Endothelial cell of umbilical vein (primary cell): ENCODE measurements around the gene NTMT1. TPM values are rescaled to one million over a fixed set of nuclear protein-coding genes. Genes with fewer than 3 reads are reported as not detected.

Experiments
- BruUV-seq: library from RNA; stranded (reverse); fragments of 400-500 nt; replicated peaks from 2 replicates; lab custom pipeline; 2021; lab: Mats Ljungman, UMichigan
- CTCF ChIA-PET: fragments of 300-600, 350-600 bp; sonication (Branson Sonifier 250); formaldehyde crosslinking; loops from one replicate; lab custom pipeline; 2021; ENCODE audit warnings: antibody characterized with exemption, inconsistent platforms; lab: Charles Lee
- POLR2A ChIA-PET: fragments of 300-600, 350-600 bp; sonication (Branson Sonifier 250); formaldehyde crosslinking; loops from one replicate; lab custom pipeline; 2021; ENCODE audit warnings: antibody characterized with exemption, inconsistent platforms; lab: Charles Lee
- DNase-seq: peaks from one replicate; pipeline ENCODE4 v3.0.0-alpha.2; 2011; ENCODE audit warnings: low read depth, low spot score
- FAIRE-seq: peaks from 2 replicates; lab custom pipeline; 2011; peaks lifted over from hg19 to GRCh38; lab: Jason Lieb, UNC
- H2AFZ ChIP-seq: 2 replicates; pipeline ENCODE4 v1.6.0; 2012; ENCODE audit warnings: low read depth, low read length, control low read depth, inconsistent platforms
- H3K27ac ChIP-seq: 2 replicates; pipeline ENCODE4 v1.5.1; 2011; ENCODE audit warnings: low read depth, mild to moderate bottlenecking, control low read depth, low read length, moderate library complexity; ENCODE audit not compliant: insufficient read depth
- H3K27me3 ChIP-seq, 2 experiments: 2 replicates each; pipeline versions ENCODE4 v1.6.0 to v1.6.1; 2011; ENCODE audit warnings: low read length in 2 of 2, mixed read lengths in 1 of 2; ENCODE audit not compliant: control insufficient read depth in 2 of 2, insufficient read depth in 2 of 2
- H3K36me3 ChIP-seq, 2 experiments: 2 replicates in 1 of 2; 3 replicates in 1 of 2; pipeline ENCODE4 v1.5.1; 2011; ENCODE audit warnings: low read length in 2 of 2, mild to moderate bottlenecking in 1 of 2, moderate library complexity in 1 of 2; ENCODE audit not compliant: control insufficient read depth in 2 of 2, insufficient read depth in 2 of 2; ENCODE audit errors: extremely low read depth in 1 of 2
- H3K4me1 ChIP-seq: 3 replicates; pipeline ENCODE4 v1.5.1; 2011; ENCODE audit warnings: mild to moderate bottlenecking, low read length; ENCODE audit not compliant: control insufficient read depth, insufficient read depth; ENCODE audit errors: extremely low read depth
- H3K4me2 ChIP-seq: 2 replicates; pipeline ENCODE4 v1.6.1; 2011; ENCODE audit warnings: low read length, control low read depth, mixed read lengths; ENCODE audit not compliant: insufficient read depth
- H3K4me3 ChIP-seq, 3 experiments: fragments of 200-600 bp in 1 of 3; sonication (generic), shearing (Covaris generic) in 1 of 3; replicated peaks in 1 of 3; 2 replicates each; pipeline ENCODE4 v1.5.1; 2011 to 2016; ENCODE audit warnings: control low read depth in 3 of 3, low read length in 3 of 3, mild to moderate bottlenecking in 2 of 3, inconsistent platforms in 1 of 3, low read depth in 1 of 3, moderate library complexity in 1 of 3; ENCODE audit not compliant: insufficient read depth in 1 of 3
- H3K79me2 ChIP-seq: 2 replicates; pipeline ENCODE4 v1.6.0; 2012; ENCODE audit warnings: low read length, inconsistent platforms; ENCODE audit not compliant: control insufficient read depth, insufficient read depth
- H3K9ac ChIP-seq: replicated peaks from 2 replicates; pipeline ENCODE3; 2011; ENCODE audit warnings: low read length, control low read depth; ENCODE audit not compliant: insufficient read depth; ENCODE audit errors: extremely low read depth
- H3K9me1 ChIP-seq: replicated peaks from 3 replicates; pipeline ENCODE4 v1.6.0; 2011; ENCODE audit warnings: mild to moderate bottlenecking, low read length; ENCODE audit not compliant: control insufficient read depth, insufficient read depth; ENCODE audit errors: extremely low read depth
- H3K9me3 ChIP-seq: replicated peaks from 2 replicates; pipeline ENCODE4 v1.5.1; 2012; ENCODE audit warnings: low read length, inconsistent platforms; ENCODE audit not compliant: control insufficient read depth, insufficient read depth
- H4K20me1 ChIP-seq: replicated peaks from 2 replicates; pipeline ENCODE3; 2011; ENCODE audit warnings: mild to moderate bottlenecking, low read length; ENCODE audit not compliant: control insufficient read depth, insufficient read depth; ENCODE audit errors: extremely low read depth
- EZH2 ChIP-seq: IDR thresholded peaks from 2 replicates; pipeline ENCODE4 v1.6.1; 2012; ENCODE audit warnings: borderline replicate concordance, low read depth, mild to moderate bottlenecking, moderate library complexity, low read length, inconsistent platforms; ENCODE audit not compliant: severe bottlenecking
- GATA2 ChIP-seq: IDR thresholded peaks from 2 replicates; pipeline ENCODE4 v1.7.0; 2011; ENCODE audit warnings: low read depth, mild to moderate bottlenecking, moderate library complexity, mixed read lengths, low read length; ENCODE audit not compliant: insufficient read length, insufficient read depth
- MYC ChIP-seq: IDR thresholded peaks from one replicate; pipeline ENCODE4 v1.6.1; 2011; ENCODE audit warnings: mild to moderate bottlenecking, low read depth, low read length
- POLR2A ChIP-seq: IDR thresholded peaks from 2 replicates; pipeline ENCODE4 v1.6.1; 2012; ENCODE audit warnings: low read depth, mild to moderate bottlenecking, control low read depth, low read length
- dilution Hi-C: fragments of 300-500 bp; cut with MboI; formaldehyde crosslinking; loops from one replicate; pipeline ENCODE4 v1.15.0; 2019; ENCODE audit warnings: low sequenced_read_pairs; ENCODE audit not compliant: extremely low pct_ligation_motif_present
- intact Hi-C: fragments of 100-400 bp; cut with micrococcal nuclease; formaldehyde crosslinking; loops from one replicate; pipeline ENCODE4 v1.10.0; 2022
- polyA plus RNA-seq, 4 experiments: library from polyadenylated mRNA; depleted of rRNA in 3 of 4; stranded (reverse) in 3 of 4; unstranded in 1 of 4; fragments of >200 nt; gene quantifications; 2 replicates each; pipeline versions ENCODE4 v1.2.1 to v1.2.3, GENCODE V29; 2011 to 2012; ENCODE audit warnings: missing spikeins in 1 of 4
- total RNA-seq: library from RNA; stranded (reverse); gene quantifications from 2 replicates; pipeline ENCODE4 v1.2.3, GENCODE V29; 2021
- TF ChIP-seq, protein P1 (sequence below), 2 donors: IDR thresholded peaks; 1 replicate in 1 of 2; 2 replicates in 1 of 2; pipeline ENCODE4 v1.5.1; 2011; ENCODE audit warnings: low read length in 2 of 2, mild to moderate bottlenecking in 2 of 2, moderate library complexity in 2 of 2, control low read depth in 1 of 2, inconsistent platforms in 1 of 2, low read depth in 1 of 2; ENCODE audit not compliant: insufficient read depth in 1 of 2; ENCODE audit errors: extremely low read depth in 1 of 2
- TF ChIP-seq, protein P2 (sequence below): IDR thresholded peaks from 2 replicates; pipeline ENCODE4 v1.6.1; 2011; ENCODE audit not compliant: insufficient read depth, insufficient read length

NTMT1 gene
- total and polyA plus RNA-seq, 2 donors (not counting 3 experiments of a cell fraction or from before 2014, with no cell fraction given), result 47.6 to 58.3 TPM

DNA sequence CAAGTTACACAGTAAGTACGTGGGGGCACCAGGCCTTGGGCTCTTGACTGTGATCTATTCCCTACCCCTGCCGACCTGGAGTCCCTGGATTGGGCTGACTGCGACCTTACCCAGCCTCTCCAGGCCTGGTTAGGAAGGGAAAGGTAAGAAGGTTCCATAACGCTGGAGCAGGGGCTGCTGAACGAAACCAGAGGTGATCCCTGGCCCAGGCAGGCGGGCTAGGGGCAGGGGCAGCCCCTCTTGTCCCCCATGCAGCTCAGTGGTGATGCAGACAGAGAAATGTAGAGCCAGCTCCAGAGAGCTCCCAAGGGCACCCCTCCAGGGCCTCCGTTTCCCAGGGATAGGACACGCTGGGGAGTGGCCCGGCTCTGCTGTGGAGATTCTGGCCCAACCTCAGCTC is 53.6 kb downstream of the NTMT1 start:
- no peaks in the 10 kb centered on the region for H3K9me3 ChIP-seq
- H3K4me1 ChIP-seq, result no peaks in the 10 kb centered on the region
- H3K27me3 ChIP-seq, result peaks cover 0 to 1% of the 10 kb centered on the region in 2 experiments
- no peak overlapping the region for H3K4me3 ChIP-seq
- no peak overlapping the region for H3K27ac ChIP-seq
- H3K36me3 ChIP-seq, result no peaks in the 10 kb centered on the region
- no TSS peak for BruUV-seq
- TF ChIP-seq GATA2, result no peak
- no peak for TF ChIP-seq POLR2A
- no peak for TF ChIP-seq MYC
- TF ChIP-seq, protein P1, sequence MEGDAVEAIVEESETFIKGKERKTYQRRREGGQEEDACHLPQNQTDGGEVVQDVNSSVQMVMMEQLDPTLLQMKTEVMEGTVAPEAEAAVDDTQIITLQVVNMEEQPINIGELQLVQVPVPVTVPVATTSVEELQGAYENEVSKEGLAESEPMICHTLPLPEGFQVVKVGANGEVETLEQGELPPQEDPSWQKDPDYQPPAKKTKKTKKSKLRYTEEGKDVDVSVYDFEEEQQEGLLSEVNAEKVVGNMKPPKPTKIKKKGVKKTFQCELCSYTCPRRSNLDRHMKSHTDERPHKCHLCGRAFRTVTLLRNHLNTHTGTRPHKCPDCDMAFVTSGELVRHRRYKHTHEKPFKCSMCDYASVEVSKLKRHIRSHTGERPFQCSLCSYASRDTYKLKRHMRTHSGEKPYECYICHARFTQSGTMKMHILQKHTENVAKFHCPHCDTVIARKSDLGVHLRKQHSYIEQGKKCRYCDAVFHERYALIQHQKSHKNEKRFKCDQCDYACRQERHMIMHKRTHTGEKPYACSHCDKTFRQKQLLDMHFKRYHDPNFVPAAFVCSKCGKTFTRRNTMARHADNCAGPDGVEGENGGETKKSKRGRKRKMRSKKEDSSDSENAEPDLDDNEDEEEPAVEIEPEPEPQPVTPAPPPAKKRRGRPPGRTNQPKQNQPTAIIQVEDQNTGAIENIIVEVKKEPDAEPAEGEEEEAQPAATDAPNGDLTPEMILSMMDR (IDR thresholded peaks at IDR 0.05; ENCODE audit: extremely low read depth in 1 of 2, insufficient read depth in 1 of 2, low read depth in 1 of 2, low read length in 2 of 2), result no peak
- no peak for FAIRE-seq
- intact Hi-C loops (no loop called here), dilution Hi-C loops (no loop called here)
- no peaks in the 10 kb centered on the region for H4K20me1 ChIP-seq
- H3K9ac ChIP-seq, result no peak overlapping the region
- H2AFZ ChIP-seq, result no peak overlapping the region
- no peak for DNase-seq
- no peak overlapping the region for H3K4me2 ChIP-seq
- ChIA-PET CTCF (no interaction called here), POLR2A (no interaction called here)
- H3K79me2 ChIP-seq, result no peaks in the 10 kb centered on the region
- H3K9me1 ChIP-seq, result no peaks in the 10 kb centered on the region

DNA sequence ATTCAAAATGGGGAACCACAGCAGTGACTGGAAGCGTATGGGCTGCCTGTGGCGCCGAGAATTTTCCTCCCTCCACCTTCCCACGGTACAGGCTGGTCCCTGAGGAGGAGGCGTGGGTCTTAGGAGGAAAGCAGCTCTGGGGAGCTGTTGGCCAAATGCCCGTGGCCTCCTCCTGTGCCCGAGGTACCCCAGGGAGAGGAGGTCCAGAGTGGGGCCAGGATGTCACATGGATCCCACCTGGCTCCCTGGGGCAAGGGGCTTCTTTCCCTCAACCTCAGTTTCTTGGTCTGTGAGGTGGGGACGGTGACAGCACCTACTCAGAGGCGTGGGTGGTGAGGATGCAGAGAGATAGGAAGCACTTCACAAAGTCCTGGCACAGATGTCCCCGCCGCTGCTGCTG is 56.0 kb downstream of the NTMT1 start:
- ChIA-PET CTCF (interaction anchor here (1.4 kb wide), 1 partner anchor 15 kb away, joined by 3 read pairs; no protein-coding TSS in a partner anchor), POLR2A (no interaction called here)
- no peaks in the 10 kb centered on the region for H3K9me1 ChIP-seq
- H3K9me3 ChIP-seq, result no peaks in the 10 kb centered on the region
- DNase-seq (no peak), FAIRE-seq (no peak)
- H3K36me3 ChIP-seq, result no peaks in the 10 kb centered on the region
- no peak overlapping the region for H3K27ac ChIP-seq
- H4K20me1 ChIP-seq, result no peaks in the 10 kb centered on the region
- no peak overlapping the region for H3K4me3 ChIP-seq
- TF ChIP-seq GATA2 (no peak), EZH2 (no peak)
- TF ChIP-seq, protein P2, sequence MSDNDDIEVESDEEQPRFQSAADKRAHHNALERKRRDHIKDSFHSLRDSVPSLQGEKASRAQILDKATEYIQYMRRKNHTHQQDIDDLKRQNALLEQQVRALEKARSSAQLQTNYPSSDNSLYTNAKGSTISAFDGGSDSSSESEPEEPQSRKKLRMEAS, result no peak
- H3K79me2 ChIP-seq, result no peaks in the 10 kb centered on the region
- H3K27me3 ChIP-seq, result no peaks in the 10 kb centered on the region
- dilution Hi-C loops, result no loop called here
- no peak overlapping the region for H3K4me2 ChIP-seq
- no TSS peak for BruUV-seq
- H3K9ac ChIP-seq, result no peak overlapping the region
- H2AFZ ChIP-seq, result no peak overlapping the region
- intact Hi-C loops, result no loop called here
- H3K4me1 ChIP-seq, result no peaks in the 10 kb centered on the region
